ENCODE measurements around the gene TBC1D22B.
"Not testable (repeated sequence)": the region's sequence is repeated elsewhere in the genome, so short reads cannot be mapped to it uniquely, and the experiment has no call there.

The TBC1D22B gene

GRCh38 chr6:37272834-37273566 lies 15.4 kb downstream of the TBC1D22B start:
- DNase-seq, result no peak

GRCh38 chr6:37273690-37274089 lies 16.1 kb downstream of the TBC1D22B start:
- DNase-seq, result no peak

GRCh38 chr6:37275350-37275749 lies 17.8 kb downstream of the TBC1D22B start:
- no peak for DNase-seq

GRCh38 chr6:37277001-37277409 lies 19.4 kb downstream of the TBC1D22B start:
- no peak for DNase-seq

- DNase-seq, result no peak
Observed at GRCh38 chr6:37279366-37280134, 22.0 kb downstream of the TBC1D22B start.

GRCh38 chr6:37280162-37280887 lies 22.8 kb downstream of the TBC1D22B start:
- DNase-seq, result no peak

- DNase-seq, result no peak
Observed at GRCh38 chr6:37282371-37282770, 24.8 kb downstream of the TBC1D22B start.

- DNase-seq, result no peak
Observed at GRCh38 chr6:37283268-37283667, 25.7 kb downstream of the TBC1D22B start.

GRCh38 chr6:37283671-37284151 lies 26.1 kb downstream of the TBC1D22B start:
- no peak for DNase-seq

GRCh38 chr6:37284781-37285180 lies 27.2 kb downstream of the TBC1D22B start:
- no peak for DNase-seq

GRCh38 chr6:37285861-37286311 lies 28.3 kb downstream of the TBC1D22B start:
- DNase-seq, result no peak

- DNase-seq, result no peak
Observed at GRCh38 chr6:37287519-37288157, 30.1 kb downstream of the TBC1D22B start.

GRCh38 chr6:37288247-37288646 lies 30.7 kb downstream of the TBC1D22B start:
- no peak for DNase-seq

GRCh38 chr6:37289931-37290330 lies 32.4 kb downstream of the TBC1D22B start:
- peak in 1 of 2 donors; percentile 15 for DNase-seq

- no peak for DNase-seq
Observed at GRCh38 chr6:37293426-37293825, 35.9 kb downstream of the TBC1D22B start.

GRCh38 chr6:37297637-37298036 lies 40.1 kb downstream of the TBC1D22B start:
- DNase-seq, result not testable (repeated sequence)

- no peak for DNase-seq
Observed at GRCh38 chr6:37298958-37299357, 41.4 kb downstream of the TBC1D22B start.

GRCh38 chr6:37299990-37300389 lies 42.4 kb downstream of the TBC1D22B start:
- no peak for DNase-seq

GRCh38 chr6:37302086-37302686 lies 44.6 kb downstream of the TBC1D22B start:
- DNase-seq, result no peak

- DNase-seq, result no peak
Observed at GRCh38 chr6:37303091-37303660, 45.6 kb downstream of the TBC1D22B start.

- DNase-seq, result no peak
Observed at GRCh38 chr6:37303891-37304503, 46.4 kb downstream of the TBC1D22B start.

- DNase-seq, result no peak
Observed at GRCh38 chr6:37304766-37305165, 47.2 kb downstream of the TBC1D22B start.

All from stimulated activated CD4-positive, alpha-beta T cell treated with anti-CD3 and anti-CD28 coated beads, Interleukin-2, amount 100 ng/mL, for 48 hours (primary cell).